GM23338 (cell line): Measurements from ENCODE around the gene RASGRP3. TPM values are rescaled to one million over a fixed set of nuclear protein-coding genes. Genes with fewer than 3 reads are reported as not detected.

ENCODE experiments used
- CREB1 ChIP-seq: fragments of 250-450 bp; sonication (Bioruptor Pico); IDR thresholded peaks from 2 replicates; pipeline ENCODE4 v1.5.0; 2020; ENCODE audit warnings: low read depth, mild to moderate bottlenecking, moderate library complexity
- EZH2 ChIP-seq: fragments of 200-600 bp; sonication (generic); IDR thresholded peaks from one replicate; pipeline ENCODE4 v1.8.0; 2017; ENCODE audit warnings: antibody characterized with exemption, mild to moderate bottlenecking, low read depth; ENCODE audit not compliant: unreplicated experiment
- EZH2phosphoT487 ChIP-seq: fragments of 200-600 bp; sonication (generic); IDR thresholded peaks from one replicate; pipeline ENCODE4 v1.8.1; 2018; ENCODE audit warnings: antibody characterized with exemption; ENCODE audit not compliant: unreplicated experiment
- JUNB ChIP-seq: IDR thresholded peaks from one replicate; pipeline ENCODE4 v1.6.1; 2016; ENCODE audit warnings: antibody characterized with exemption; ENCODE audit not compliant: unreplicated experiment
- NANOG ChIP-seq: IDR thresholded peaks from 2 replicates; pipeline ENCODE4 v1.6.1; 2016; ENCODE audit warnings: antibody characterized with exemption, borderline replicate concordance
- POLR2AphosphoS5 ChIP-seq: IDR thresholded peaks from 2 replicates; pipeline ENCODE4 v1.6.1; 2016; ENCODE audit warnings: antibody characterized with exemption, low read depth
- STAT1 ChIP-seq: IDR thresholded peaks from one replicate; pipeline ENCODE4 v1.6.1; 2016; ENCODE audit warnings: antibody characterized with exemption; ENCODE audit not compliant: unreplicated experiment
- ZNF114 ChIP-seq: fragments of 250-450 bp; sonication (Bioruptor Pico); IDR thresholded peaks from 2 replicates; pipeline ENCODE4 v1.5.0; 2020; ENCODE audit warnings: mild to moderate bottlenecking, moderate library complexity
- ZNF331 ChIP-seq: fragments of 250-450 bp; sonication (Bioruptor Pico); IDR thresholded peaks from 2 replicates; pipeline ENCODE4 v1.5.0; 2020; ENCODE audit warnings: low read depth, mild to moderate bottlenecking, moderate library complexity
- polyA plus RNA-seq: library from polyadenylated mRNA; unstranded; fragments of >200 nt; fragmentation: Nextera tagmentation; extraction: Ambion mirVana; gene quantifications from 2 replicates; pipeline ENCODE4 v1.2.1, GENCODE V29; 2016
- total RNA-seq: library from RNA; depleted of rRNA; stranded (reverse); fragments of >200 nt; shearing (Covaris generic); gene quantifications from 2 replicates; pipeline ENCODE4 v1.2.3, GENCODE V29; 2014
- TF ChIP-seq, protein P1 (sequence below): fragments of 250-450 bp; sonication (Bioruptor Pico); IDR thresholded peaks from 2 replicates; pipeline ENCODE4 v1.5.0; 2020; ENCODE audit warnings: mild to moderate bottlenecking, moderate library complexity
- TF ChIP-seq, protein P2 (sequence below), 2 experiments: fragments of 200-600 bp in 1 of 2; sonication (generic) in 1 of 2; conservative IDR thresholded peaks; 2 replicates each; pipeline versions ENCODE4 v1.5.1 to v1.6.1; 2016 to 2017; ENCODE audit warnings: antibody characterized with exemption in 2 of 2, low read depth in 2 of 2, mild to moderate bottlenecking in 2 of 2, moderate library complexity in 1 of 2
- TF ChIP-seq, protein P3 (sequence below): IDR thresholded peaks from one replicate; pipeline ENCODE4 v1.6.1; 2018; ENCODE audit warnings: antibody characterized with exemption; ENCODE audit not compliant: unreplicated experiment

RASGRP3 gene
- total and polyA plus RNA-seq, 2 experiments from 2014 or later: 0.19 to 0.69 TPM

DNA sequence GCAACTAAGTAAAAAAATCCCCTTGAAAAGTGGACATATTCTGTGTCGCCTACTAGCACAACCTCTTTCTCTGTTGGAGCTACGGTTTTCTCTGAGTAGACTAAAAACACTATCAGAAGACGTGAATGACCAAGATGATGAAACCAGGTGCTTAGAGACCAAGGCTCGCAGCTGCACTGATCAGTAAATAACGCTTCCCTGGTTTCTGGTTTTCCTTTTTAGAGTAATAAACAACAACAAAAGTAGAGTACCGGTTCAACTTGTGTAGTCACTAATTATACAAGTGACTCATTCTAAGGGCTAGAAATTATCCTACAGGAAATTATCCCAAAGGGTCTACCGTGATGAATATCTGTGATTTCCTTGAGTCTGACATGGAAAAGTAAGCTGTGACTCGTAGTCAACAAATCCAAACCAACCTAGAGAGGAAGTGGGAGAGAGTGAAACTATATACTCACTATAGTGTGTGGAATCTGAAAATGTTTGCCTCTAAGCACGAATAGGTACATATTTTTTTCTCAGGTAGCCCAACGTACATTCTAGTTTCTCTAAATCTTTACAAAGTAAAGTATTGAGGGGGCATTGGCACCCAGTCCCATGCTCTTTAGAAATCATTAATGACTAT is 17.8 kb downstream of the RASGRP3 start (continued):
- TF ChIP-seq, protein P1, sequence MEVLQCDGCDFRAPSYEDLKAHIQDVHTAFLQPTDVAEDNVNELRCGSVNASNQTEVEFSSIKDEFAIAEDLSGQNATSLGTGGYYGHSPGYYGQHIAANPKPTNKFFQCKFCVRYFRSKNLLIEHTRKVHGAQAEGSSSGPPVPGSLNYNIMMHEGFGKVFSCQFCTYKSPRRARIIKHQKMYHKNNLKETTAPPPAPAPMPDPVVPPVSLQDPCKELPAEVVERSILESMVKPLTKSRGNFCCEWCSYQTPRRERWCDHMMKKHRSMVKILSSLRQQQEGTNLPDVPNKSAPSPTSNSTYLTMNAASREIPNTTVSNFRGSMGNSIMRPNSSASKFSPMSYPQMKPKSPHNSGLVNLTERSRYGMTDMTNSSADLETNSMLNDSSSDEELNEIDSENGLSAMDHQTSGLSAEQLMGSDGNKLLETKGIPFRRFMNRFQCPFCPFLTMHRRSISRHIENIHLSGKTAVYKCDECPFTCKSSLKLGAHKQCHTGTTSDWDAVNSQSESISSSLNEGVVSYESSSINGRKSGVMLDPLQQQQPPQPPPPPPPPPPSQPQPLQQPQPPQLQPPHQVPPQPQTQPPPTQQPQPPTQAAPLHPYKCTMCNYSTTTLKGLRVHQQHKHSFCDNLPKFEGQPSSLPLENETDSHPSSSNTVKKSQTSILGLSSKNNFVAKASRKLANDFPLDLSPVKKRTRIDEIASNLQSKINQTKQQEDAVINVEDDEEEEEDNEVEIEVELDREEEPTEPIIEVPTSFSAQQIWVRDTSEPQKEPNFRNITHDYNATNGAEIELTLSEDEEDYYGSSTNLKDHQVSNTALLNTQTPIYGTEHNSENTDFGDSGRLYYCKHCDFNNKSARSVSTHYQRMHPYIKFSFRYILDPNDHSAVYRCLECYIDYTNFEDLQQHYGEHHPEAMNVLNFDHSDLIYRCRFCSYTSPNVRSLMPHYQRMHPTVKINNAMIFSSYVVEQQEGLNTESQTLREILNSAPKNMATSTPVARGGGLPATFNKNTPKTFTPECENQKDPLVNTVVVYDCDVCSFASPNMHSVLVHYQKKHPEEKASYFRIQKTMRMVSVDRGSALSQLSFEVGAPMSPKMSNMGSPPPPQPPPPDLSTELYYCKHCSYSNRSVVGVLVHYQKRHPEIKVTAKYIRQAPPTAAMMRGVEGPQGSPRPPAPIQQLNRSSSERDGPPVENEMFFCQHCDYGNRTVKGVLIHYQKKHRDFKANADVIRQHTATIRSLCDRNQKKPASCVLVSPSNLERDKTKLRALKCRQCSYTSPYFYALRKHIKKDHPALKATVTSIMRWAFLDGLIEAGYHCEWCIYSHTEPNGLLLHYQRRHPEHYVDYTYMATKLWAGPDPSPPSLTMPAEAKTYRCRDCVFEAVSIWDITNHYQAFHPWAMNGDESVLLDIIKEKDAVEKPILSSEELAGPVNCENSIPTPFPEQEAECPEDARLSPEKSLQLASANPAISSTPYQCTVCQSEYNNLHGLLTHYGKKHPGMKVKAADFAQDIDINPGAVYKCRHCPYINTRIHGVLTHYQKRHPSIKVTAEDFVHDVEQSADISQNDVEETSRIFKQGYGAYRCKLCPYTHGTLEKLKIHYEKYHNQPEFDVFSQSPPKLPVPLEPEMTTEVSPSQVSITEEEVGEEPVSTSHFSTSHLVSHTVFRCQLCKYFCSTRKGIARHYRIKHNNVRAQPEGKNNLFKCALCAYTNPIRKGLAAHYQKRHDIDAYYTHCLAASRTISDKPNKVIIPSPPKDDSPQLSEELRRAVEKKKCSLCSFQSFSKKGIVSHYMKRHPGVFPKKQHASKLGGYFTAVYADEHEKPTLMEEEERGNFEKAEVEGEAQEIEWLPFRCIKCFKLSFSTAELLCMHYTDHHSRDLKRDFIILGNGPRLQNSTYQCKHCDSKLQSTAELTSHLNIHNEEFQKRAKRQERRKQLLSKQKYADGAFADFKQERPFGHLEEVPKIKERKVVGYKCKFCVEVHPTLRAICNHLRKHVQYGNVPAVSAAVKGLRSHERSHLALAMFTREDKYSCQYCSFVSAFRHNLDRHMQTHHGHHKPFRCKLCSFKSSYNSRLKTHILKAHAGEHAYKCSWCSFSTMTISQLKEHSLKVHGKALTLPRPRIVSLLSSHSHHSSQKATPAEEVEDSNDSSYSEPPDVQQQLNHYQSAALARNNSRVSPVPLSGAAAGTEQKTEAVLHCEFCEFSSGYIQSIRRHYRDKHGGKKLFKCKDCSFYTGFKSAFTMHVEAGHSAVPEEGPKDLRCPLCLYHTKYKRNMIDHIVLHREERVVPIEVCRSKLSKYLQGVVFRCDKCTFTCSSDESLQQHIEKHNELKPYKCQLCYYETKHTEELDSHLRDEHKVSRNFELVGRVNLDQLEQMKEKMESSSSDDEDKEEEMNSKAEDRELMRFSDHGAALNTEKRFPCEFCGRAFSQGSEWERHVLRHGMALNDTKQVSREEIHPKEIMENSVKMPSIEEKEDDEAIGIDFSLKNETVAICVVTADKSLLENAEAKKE (CRISPR knock-in tag): no peak
- TF ChIP-seq POLR2AphosphoS5 (no peak), ZNF114 (CRISPR knock-in tag) (no peak), STAT1 (no peak), CREB1 (CRISPR knock-in tag) (no peak), EZH2 (no peak), JUNB (no peak), ZNF331 (no peak), EZH2phosphoT487 (no peak), NANOG (no peak)
- TF ChIP-seq, protein P2, sequence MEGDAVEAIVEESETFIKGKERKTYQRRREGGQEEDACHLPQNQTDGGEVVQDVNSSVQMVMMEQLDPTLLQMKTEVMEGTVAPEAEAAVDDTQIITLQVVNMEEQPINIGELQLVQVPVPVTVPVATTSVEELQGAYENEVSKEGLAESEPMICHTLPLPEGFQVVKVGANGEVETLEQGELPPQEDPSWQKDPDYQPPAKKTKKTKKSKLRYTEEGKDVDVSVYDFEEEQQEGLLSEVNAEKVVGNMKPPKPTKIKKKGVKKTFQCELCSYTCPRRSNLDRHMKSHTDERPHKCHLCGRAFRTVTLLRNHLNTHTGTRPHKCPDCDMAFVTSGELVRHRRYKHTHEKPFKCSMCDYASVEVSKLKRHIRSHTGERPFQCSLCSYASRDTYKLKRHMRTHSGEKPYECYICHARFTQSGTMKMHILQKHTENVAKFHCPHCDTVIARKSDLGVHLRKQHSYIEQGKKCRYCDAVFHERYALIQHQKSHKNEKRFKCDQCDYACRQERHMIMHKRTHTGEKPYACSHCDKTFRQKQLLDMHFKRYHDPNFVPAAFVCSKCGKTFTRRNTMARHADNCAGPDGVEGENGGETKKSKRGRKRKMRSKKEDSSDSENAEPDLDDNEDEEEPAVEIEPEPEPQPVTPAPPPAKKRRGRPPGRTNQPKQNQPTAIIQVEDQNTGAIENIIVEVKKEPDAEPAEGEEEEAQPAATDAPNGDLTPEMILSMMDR (conservative IDR thresholded peaks at IDR 0.05; ENCODE audit: low read depth in 2 of 2): no peak
- TF ChIP-seq, protein P3, sequence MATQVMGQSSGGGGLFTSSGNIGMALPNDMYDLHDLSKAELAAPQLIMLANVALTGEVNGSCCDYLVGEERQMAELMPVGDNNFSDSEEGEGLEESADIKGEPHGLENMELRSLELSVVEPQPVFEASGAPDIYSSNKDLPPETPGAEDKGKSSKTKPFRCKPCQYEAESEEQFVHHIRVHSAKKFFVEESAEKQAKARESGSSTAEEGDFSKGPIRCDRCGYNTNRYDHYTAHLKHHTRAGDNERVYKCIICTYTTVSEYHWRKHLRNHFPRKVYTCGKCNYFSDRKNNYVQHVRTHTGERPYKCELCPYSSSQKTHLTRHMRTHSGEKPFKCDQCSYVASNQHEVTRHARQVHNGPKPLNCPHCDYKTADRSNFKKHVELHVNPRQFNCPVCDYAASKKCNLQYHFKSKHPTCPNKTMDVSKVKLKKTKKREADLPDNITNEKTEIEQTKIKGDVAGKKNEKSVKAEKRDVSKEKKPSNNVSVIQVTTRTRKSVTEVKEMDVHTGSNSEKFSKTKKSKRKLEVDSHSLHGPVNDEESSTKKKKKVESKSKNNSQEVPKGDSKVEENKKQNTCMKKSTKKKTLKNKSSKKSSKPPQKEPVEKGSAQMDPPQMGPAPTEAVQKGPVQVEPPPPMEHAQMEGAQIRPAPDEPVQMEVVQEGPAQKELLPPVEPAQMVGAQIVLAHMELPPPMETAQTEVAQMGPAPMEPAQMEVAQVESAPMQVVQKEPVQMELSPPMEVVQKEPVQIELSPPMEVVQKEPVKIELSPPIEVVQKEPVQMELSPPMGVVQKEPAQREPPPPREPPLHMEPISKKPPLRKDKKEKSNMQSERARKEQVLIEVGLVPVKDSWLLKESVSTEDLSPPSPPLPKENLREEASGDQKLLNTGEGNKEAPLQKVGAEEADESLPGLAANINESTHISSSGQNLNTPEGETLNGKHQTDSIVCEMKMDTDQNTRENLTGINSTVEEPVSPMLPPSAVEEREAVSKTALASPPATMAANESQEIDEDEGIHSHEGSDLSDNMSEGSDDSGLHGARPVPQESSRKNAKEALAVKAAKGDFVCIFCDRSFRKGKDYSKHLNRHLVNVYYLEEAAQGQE: no peak
